ENCODE results near the gene PCGF5.
A peak's percentile ranks its signal among the peaks of the same experiment; 100 is the strongest.
"Not testable (repeated sequence)": the region's sequence is repeated elsewhere in the genome, so short reads cannot be mapped to it uniquely, and the experiment has no call there.

PCGF5 gene

GRCh38 chr10:91220194-91220953 lies at the start of gene PCGF5:
TSS of gene PCGF5 (plus strand) at chr10:91220663. CDS start at chr10:91222872, 2,209 bp downstream.
- peak; percentile 95 for DNase-seq (ENCODE audit: low spot score)

- no peak for DNase-seq (ENCODE audit: low spot score)
Measured at GRCh38 chr10:91171485-91171884, 49.0 kb upstream of the PCGF5 start.

GRCh38 chr10:91172348-91172747 lies 48.1 kb upstream of the PCGF5 start:
- no peak for DNase-seq (ENCODE audit: low spot score)

DNA sequence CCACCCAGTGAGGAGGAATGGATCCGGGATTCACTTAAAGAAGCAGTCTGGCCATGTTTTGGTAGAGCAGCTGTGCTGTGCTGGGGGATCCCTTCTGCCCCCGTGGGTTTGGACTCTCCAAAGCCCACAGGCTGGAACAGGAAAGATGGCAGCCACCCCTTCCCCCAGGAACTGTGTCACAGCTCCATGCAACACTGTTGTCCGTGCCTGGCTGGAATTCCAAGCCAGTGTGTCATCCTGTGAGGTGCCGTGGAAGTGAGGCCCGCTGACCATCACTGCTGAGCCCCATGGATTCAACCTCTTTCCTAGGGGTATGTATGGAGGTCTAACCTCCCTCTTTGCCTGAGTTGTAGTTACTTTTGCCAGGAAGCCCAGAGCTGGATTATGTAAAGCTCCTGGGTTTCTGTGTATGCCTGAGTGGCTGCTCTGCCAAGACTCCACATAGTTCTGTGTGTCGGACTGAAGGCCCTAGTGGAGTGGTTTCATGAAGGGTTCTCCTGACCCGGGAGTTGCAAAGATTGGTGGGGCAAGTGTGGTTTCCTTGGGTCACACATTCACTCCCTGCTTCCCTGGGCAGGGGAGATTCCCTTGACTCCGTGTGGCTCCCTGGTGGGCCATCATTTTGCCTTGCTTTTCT lies 35.1 kb upstream of the PCGF5 start:
- DNase-seq (ENCODE audit: low spot score): peak; percentile 87

- no peak for DNase-seq (ENCODE audit: low spot score)
Measured at GRCh38 chr10:91187156-91187555, 33.3 kb upstream of the PCGF5 start.

DNA sequence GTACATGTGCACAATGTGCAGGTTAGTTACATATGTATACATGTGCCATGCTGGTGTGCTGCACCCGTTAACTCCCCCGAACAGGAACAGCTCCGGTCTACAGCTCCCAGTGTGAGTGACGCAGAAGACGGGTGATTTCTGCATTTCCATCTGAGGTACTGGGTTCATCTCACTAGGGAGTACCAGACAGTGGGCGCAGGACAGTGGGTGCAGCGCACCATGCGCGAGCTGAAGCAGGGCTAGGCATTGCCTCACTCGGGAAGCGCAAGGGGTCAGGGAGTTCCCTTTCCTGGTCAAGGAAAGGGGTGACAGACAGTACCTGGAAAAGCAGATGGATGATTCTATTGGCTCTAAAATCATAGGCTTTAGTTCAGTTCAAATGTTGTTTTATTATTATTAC lies 32.5 kb upstream of the PCGF5 start:
- not testable (repeated sequence) for DNase-seq (ENCODE audit: low spot score)

GRCh38 chr10:91188889-91189288 lies 31.6 kb upstream of the PCGF5 start:
- DNase-seq (ENCODE audit: low spot score): peak; percentile 24

- DNase-seq (ENCODE audit: low spot score): peak; percentile 16
Measured at GRCh38 chr10:91190388-91190870, 30.0 kb upstream of the PCGF5 start.

DNA sequence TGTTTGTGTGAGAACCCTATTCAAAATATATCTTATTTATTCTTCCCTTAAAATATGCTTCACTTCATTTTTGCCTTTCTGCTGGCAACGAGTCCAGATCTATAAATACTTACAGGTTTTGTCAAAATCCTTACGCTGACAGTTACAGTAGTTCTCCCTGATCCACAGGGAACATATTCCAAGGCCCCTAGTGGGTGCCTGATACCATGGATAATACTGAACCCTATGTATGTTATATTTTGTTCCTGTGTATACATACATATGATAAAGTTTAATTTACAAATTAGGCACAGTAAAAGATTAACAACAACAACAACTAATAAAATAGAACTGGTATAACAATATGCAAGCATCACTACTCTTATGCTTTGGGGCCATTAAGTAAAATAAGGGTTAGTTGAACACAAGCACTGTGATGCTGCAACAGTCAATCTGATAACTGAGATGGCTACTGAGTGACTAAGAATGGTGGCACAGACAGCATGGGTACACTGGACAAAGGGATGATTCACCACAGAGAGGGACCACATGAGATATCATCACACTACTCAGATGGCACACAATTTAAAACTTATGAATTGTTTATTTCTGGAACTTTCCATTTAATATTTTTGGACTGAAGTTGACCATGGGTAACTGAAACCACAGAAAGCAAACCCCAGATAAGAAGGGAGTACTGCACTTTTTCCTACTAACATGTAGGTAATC lies 29.4 kb upstream of the PCGF5 start:
- DNase-seq (ENCODE audit: low spot score): peak; percentile 60

DNA sequence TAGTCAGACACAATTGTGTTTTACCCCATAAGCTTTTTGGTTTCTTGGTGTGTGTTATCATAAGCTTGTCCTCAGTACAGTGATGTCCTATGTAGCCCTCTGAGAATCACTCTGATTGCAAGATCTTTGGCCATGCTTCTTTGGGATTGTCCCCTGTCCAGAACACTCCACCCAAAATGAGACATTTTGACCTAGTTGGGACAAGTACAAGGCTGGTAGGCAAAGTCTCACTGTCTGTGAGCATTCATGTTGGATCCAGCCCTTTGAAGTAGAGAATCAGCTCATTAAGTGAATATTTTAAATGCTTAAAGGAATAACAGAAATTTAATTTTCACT lies 28.9 kb upstream of the PCGF5 start:
- DNase-seq (ENCODE audit: low spot score): no peak

- DNase-seq (ENCODE audit: low spot score): peak; percentile 55
Measured at GRCh38 chr10:91194497-91195179, 25.8 kb upstream of the PCGF5 start.

DNA sequence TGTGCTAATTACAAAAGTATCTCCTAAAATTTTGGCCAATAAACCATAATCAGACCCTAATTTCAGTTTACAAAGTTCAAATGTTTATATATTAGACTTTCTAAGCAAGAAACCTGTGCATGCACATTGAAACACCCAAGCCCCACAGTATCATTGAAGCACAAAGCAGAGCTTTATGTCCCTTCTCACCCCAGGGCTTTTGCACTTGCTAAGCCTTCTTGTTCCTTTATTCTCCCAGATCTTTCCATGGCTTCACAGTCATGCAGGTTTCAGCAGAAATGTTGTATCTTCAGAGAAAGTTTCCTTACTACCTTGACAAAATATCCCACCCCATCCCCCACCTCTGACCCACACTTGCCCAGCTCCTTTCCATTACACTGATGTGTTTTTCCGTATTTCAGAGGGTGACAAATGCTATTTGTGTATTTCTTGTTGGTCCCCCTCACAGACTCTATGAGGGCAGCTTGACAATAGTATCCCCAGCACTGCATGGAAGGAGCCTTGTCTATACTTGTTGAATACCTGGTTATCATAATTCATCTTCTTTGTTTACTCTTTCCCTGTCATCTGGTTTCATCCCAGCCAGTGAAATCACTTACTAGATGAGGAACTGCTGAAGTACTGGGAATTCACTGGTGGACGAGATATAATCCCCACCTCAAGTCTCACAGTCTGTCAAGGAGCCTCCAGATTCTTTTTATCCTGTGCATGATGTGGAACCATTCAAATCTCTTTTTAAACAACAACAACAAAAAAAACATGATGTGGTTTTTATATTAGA lies 24.0 kb upstream of the PCGF5 start:
- no peak for DNase-seq (ENCODE audit: low spot score)

DNA sequence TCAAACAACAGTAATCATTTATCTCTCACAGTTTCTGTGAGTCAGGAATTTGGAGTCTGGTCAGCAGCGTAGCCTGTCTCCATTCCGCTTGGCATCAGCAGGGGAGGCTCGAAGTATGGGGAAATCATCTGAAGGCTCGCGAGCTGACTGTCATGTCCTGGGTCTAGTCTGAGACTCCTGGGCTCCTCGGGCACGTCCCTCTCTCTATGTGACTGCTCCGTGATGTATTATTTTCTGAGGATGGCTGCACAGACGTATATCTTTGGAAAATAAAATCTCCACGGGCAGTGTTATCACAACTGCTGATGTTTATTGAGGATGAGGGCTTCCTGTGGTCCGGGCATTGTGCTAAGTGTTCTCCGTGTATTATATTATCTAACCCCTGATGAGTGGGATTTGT lies 23.3 kb upstream of the PCGF5 start:
- DNase-seq (ENCODE audit: low spot score): no peak

DNA sequence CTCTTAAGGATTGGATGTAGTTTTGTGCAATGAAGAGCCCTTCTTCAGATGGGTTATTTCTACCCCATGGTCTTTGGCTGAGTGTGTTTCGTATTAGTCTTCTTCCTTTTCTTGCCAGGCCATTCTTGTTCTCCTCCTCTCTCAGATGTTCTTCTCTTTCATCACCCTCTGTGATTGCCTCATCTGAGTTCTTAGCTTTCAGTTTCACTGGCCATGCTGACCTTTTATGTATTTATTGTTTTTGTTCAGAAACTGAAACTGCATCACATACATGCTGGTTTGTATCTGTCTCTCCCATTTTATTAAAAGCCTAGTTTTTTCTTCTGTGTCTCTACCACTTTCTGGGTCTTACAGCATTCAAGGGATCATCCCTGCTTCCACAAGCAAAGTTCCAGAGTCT lies 21.7 kb upstream of the PCGF5 start:
- DNase-seq (ENCODE audit: low spot score): peak; percentile 36

DNA sequence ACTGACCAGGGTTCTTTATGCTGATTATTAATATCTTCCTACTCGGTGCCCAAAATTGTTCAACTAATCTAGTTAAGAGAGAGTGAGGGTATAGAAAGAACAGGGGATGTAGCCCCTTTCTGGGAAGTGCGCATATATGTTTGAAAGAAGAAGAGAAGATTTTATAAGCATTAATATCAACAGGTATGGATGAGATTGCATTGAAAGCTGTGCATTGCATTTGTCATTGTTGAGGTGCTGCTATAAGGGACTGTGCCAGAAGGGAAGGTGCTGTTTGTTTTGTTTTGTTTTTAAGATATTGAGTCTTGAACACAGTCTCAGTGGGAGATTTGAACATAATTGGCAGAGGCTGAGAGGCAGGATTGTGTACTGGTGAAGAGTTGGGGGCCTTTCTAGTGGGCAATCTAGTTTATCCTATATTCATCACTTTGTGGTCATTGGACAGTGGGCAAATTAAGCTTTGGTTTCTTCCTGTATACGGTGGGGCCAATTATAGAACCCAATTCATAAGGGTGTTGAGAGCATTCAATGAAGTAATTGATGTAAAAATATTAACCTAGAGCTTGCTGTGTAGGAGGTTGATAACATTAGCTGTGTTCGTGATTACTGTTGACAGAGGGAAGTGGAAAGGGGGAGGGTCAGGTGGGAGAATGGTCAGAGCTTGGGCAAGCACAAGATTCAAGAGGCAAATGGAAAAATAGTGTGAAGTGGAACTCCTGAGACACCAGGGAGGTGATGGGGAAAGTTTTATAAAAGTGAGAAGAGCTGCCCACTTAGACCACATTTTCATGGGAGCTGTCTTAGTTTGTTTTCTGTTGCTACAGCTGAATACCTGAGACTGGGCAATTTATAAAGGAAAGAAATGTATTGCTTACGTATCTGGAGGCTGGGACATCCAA lies 19.9 kb upstream of the PCGF5 start:
- DNase-seq (ENCODE audit: low spot score): no peak

- DNase-seq (ENCODE audit: low spot score): no peak
Measured at GRCh38 chr10:91201213-91201996, 19.1 kb upstream of the PCGF5 start.

GRCh38 chr10:91206427-91206826 lies 14.0 kb upstream of the PCGF5 start:
- no peak for DNase-seq (ENCODE audit: low spot score)

DNA sequence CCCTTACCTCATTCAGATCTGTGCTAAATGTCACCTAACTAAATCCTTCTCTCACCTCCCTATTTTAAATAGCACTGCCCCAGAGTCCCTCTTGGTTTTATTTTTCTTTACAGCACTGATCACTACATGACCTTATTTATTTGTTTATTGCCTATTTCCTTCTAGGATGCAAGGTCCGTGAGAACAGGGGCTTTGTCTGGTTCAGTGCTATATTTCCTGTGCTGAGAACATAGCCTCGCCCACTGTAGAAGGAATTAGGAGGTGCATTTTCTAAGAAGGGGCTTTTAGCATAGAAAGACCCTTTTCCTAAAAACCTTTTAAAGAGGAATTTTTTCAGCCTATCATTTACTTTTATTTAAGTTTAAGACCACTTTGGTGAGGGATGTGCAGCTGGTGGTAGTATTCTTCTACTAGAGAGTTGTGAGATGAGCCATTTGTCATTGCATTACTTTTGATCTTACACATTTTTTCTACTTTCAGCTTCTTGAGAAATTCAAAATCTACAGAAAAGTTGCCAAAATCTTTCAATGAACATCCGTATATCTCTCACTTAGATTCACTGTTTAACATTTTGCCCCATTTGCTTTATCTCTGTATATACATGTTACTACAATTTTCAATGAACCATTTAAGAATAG lies 13.5 kb upstream of the PCGF5 start:
- DNase-seq (ENCODE audit: low spot score): no peak

GRCh38 chr10:91208642-91209041 lies 11.8 kb upstream of the PCGF5 start:
- DNase-seq (ENCODE audit: low spot score): no peak

Measured in kidney tubule cell (primary cell).